GM21786 (cell line): ENCODE results near the gene IFIT2.
"Not testable (repeated sequence)": the region's sequence is repeated elsewhere in the genome, so short reads cannot be mapped to it uniquely, and the experiment has no call there.

Experiments
- ATAC-seq: cut with Tn5 transposase; IDR thresholded peaks from one replicate; pipeline ENCODE4 v1.9.1; 2021; ENCODE audit not compliant: unreplicated experiment

Gene IFIT2

GRCh38 chr10:89279421-89279869 lies 22.4 kb upstream of the IFIT2 start:
- ATAC-seq, result no peak

- no peak for ATAC-seq
These were observed 21.3 kb upstream of the IFIT2 start for GRCh38 chr10:89280508-89280907.

GRCh38 chr10:89281606-89282395 lies 20.0 kb upstream of the IFIT2 start:
- ATAC-seq, result no peak

GRCh38 chr10:89283025-89283935 lies 18.6 kb upstream of the IFIT2 start:
- ATAC-seq, result no peak

- ATAC-seq, result no peak
These were observed 17.8 kb upstream of the IFIT2 start for GRCh38 chr10:89283936-89284475.

GRCh38 chr10:89284711-89285110 lies 17.1 kb upstream of the IFIT2 start:
- not testable (repeated sequence) for ATAC-seq

GRCh38 chr10:89285303-89285702 lies 16.5 kb upstream of the IFIT2 start:
- not testable (repeated sequence) for ATAC-seq

- no peak for ATAC-seq
These were observed 7.1 kb upstream of the IFIT2 start for GRCh38 chr10:89294721-89295239.

- peak; percentile 41 for ATAC-seq
These were observed 6.2 kb upstream of the IFIT2 start for GRCh38 chr10:89295597-89295996.

- peak; percentile 58 for ATAC-seq
These were observed 5.6 kb upstream of the IFIT2 start for GRCh38 chr10:89296220-89296648.

GRCh38 chr10:89297356-89297755 lies 4.5 kb upstream of the IFIT2 start:
- no peak for ATAC-seq

GRCh38 chr10:89297791-89298190 lies 4.1 kb upstream of the IFIT2 start:
- ATAC-seq, result no peak

- no peak for ATAC-seq
These were observed 2.8 kb upstream of the IFIT2 start for GRCh38 chr10:89299031-89299430.

- no peak for ATAC-seq
These were observed 614 bp upstream of the IFIT2 start for GRCh38 chr10:89301232-89301631.

GRCh38 chr10:89302625-89303024 lies 779 bp downstream of the IFIT2 start:
- ATAC-seq, result no peak

GRCh38 chr10:89303161-89303560 lies 1.3 kb downstream of the IFIT2 start:
- ATAC-seq, result no peak

GRCh38 chr10:89304026-89304425 lies 2.2 kb downstream of the IFIT2 start:
- no peak for ATAC-seq

GRCh38 chr10:89304446-89304845 lies 2.6 kb downstream of the IFIT2 start:
- no peak for ATAC-seq

GRCh38 chr10:89304925-89305324 lies 3.1 kb downstream of the IFIT2 start:
- ATAC-seq, result no peak

GRCh38 chr10:89305766-89306433 lies 4.1 kb downstream of the IFIT2 start:
- ATAC-seq, result no peak
